Neural progenitor cell (in vitro differentiated cells): ENCODE data around the gene TSC22D4.

ENCODE experiments used
- EZH2 ChIP-seq: fragments of 200-600 bp; sonication (generic); IDR thresholded peaks from 2 replicates; pipeline ENCODE4 v1.6.1; 2017; ENCODE audit warnings: antibody characterized with exemption, mild to moderate bottlenecking, moderate library complexity
- EZH2phosphoT487 ChIP-seq: fragments of 200-600 bp; sonication (generic); IDR thresholded peaks from 2 replicates; pipeline ENCODE4 v1.6.1; 2017; ENCODE audit warnings: antibody characterized with exemption
- TF ChIP-seq, protein P1 (sequence below): fragments of 200-600 bp; sonication (generic); IDR thresholded peaks from 2 replicates; pipeline ENCODE4 v1.5.1; 2017; ENCODE audit warnings: antibody characterized with exemption, mild to moderate bottlenecking

GRCh38 chr7:100437150-100438100 lies 41.6 kb downstream of the TSC22D4 start:
- TF ChIP-seq, protein P1, sequence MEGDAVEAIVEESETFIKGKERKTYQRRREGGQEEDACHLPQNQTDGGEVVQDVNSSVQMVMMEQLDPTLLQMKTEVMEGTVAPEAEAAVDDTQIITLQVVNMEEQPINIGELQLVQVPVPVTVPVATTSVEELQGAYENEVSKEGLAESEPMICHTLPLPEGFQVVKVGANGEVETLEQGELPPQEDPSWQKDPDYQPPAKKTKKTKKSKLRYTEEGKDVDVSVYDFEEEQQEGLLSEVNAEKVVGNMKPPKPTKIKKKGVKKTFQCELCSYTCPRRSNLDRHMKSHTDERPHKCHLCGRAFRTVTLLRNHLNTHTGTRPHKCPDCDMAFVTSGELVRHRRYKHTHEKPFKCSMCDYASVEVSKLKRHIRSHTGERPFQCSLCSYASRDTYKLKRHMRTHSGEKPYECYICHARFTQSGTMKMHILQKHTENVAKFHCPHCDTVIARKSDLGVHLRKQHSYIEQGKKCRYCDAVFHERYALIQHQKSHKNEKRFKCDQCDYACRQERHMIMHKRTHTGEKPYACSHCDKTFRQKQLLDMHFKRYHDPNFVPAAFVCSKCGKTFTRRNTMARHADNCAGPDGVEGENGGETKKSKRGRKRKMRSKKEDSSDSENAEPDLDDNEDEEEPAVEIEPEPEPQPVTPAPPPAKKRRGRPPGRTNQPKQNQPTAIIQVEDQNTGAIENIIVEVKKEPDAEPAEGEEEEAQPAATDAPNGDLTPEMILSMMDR = no peak
- no peak for TF ChIP-seq EZH2phosphoT487
- TF ChIP-seq EZH2 = no peak
